Stimulated activated effector memory CD8-positive, alpha-beta T cell treated with anti-CD3 and anti-CD28 coated beads, Interleukin-12 subunit alpha, Interleukin-12 subunit beta, amount 100 ng/mL, for 72 hours (primary cell): Measurements from ENCODE around the gene OLAH.
A peak's percentile ranks its signal among the peaks of the same experiment; 100 is the strongest.

Source experiments
- ATAC-seq: fragments of 150-1000 bp; cut with Tn5 transposase; 2 replicates; pipeline ENCODE4 v1.10.0; 2021
- DNase-seq, 2 donors: peaks; one replicate each; pipeline ENCODE4 v3.0.0; 2021 to 2022; ENCODE audit warnings: low spot score in 2 of 2
- H3K27ac Mint-ChIP-seq: one replicate; pipeline ENCODE4 v1.8.0; 2022; ENCODE audit warnings: mild to moderate bottlenecking, mixed read lengths
- H3K36me3 Mint-ChIP-seq: one replicate; pipeline ENCODE4 v1.8.0; 2022; ENCODE audit warnings: mild to moderate bottlenecking, mixed read lengths
- H3K4me1 Mint-ChIP-seq: one replicate; pipeline ENCODE4 v1.8.0; 2022; ENCODE audit warnings: mixed read lengths
- H3K4me3 Mint-ChIP-seq: one replicate; pipeline ENCODE4 v1.8.0; 2022; ENCODE audit warnings: mild to moderate bottlenecking, mixed read lengths
- H3K9me3 Mint-ChIP-seq: one replicate; pipeline ENCODE4 v1.8.0; 2022; ENCODE audit warnings: mixed read lengths

The OLAH gene

DNA sequence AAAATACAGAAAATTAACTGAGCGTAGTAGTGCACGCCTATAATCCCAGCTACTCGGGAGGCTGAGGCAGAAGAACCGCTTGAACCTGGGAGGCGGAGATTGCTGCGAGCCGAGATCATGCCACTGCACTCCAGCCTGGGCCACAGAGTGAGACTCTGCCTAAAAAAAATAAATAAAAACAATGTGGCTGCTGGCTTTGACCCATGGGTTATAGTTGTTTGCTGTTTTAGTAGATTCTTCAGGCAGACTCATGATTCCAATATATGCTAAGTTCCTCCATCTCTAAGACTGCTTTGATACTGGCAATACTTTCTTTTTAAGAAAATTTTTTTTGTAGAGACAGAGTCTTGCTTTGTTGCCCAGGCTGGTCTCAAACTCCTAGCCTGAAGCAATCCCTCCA, 8.4 kb downstream of the OLAH start:
- DNase-seq (no peak), ATAC-seq (no peak)
- Mint-ChIP-seq H3K9me3 (no peaks in the 10 kb centered on the region), H3K27ac (no peak overlapping the region), H3K4me1 (no peaks in the 10 kb centered on the region), H3K36me3 (no peaks in the 10 kb centered on the region), H3K4me3 (no peak overlapping the region)

DNA sequence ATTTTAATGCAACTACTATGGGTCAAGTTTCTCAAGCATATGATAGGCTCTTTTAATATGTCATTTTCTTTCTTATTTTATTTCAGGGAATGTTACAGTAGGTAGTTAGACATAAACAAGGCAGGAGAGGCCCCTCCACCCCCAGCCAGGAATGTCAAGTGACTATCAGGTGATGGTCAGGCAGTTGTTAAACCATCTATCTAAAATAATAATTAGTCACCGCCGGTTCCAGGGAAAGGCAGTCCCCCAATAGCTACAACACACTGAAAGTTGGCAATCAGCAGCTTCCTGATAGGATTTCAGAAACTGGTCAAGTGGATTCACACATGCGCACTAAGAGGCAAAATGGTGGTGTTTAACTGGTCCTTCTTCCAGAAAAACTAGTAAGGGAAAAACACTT, 9.3 kb downstream of the OLAH start:
- DNase-seq (no peak), ATAC-seq (no peak)
- Mint-ChIP-seq H3K4me1 (no peaks in the 10 kb centered on the region), H3K27ac (no peak overlapping the region), H3K4me3 (no peak overlapping the region), H3K9me3 (no peaks in the 10 kb centered on the region), H3K36me3 (no peaks in the 10 kb centered on the region)

DNA sequence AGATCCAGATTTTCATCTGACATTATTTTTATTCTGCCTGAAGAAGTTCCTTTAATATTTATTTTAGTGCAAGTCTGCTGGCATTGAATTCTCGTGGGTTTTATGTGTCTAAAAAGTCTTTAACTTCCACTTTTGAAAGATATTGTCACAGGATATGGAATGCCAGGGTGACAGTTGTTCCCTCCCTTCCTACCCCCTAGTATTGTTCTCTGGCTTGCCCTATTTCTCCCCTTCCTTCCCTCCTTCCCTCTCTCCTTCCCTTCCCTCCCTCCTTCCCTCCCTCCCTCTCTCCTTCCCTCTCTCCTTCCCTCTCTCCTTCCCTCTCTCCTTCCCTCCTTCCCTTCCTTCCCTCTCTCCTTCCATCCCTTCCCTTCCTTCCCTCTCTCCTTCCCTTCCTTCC, 14.9 kb downstream of the OLAH start:
- DNase-seq (no peak), ATAC-seq (no peak)
- H3K4me3 Mint-ChIP-seq: no peak overlapping the region
- H3K36me3 Mint-ChIP-seq: no peaks in the 10 kb centered on the region
- H3K9me3 Mint-ChIP-seq: peaks cover 8% of the 10 kb centered on the region
- no peak overlapping the region for H3K27ac Mint-ChIP-seq
- H3K4me1 Mint-ChIP-seq: no peaks in the 10 kb centered on the region

DNA sequence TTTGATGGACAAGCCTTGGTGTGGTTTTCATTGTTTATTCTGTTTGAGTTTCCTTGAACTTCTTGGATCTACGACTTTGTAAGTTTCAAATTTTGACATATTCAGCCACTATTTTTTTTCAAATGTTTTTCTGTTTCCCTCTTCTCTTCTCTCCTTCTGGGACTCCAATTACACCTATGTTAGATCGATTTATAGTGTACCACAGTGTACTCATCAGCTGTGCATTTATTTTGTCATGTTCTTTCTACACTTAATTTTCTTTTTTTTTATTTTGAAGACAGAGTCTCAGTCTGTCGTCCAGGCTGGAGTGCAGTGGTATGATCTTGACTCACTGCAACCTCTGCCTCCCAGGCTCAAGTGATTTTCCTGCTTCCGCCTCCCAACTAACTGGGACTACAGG, 16.2 kb downstream of the OLAH start:
- ATAC-seq: no peak
- no peak for DNase-seq
- Mint-ChIP-seq H3K4me3 (no peak overlapping the region), H3K36me3 (no peaks in the 10 kb centered on the region), H3K27ac (no peak overlapping the region), H3K4me1 (no peaks in the 10 kb centered on the region), H3K9me3 (peaks cover 8% of the 10 kb centered on the region)

DNA sequence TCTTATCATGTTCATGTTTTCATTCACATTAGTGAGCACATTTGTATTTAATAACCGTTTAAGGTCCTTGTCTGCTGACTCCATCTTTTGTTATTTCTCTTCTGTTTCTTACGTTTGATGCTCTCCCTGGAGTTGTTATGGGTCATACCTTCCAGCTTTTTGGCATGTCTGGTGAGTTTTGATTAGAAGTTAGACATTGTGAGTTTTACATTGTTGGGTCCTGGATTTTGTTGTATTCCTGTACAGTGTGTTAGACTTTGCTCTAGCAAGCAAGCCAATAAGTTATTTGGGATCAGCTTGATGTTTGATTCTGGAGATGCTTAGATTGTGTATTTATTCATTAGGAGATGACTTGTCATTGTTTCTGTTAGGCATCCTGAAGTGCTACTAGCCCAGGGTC, 16.9 kb downstream of the OLAH start:
- Mint-ChIP-seq H3K27ac (no peak overlapping the region), H3K9me3 (peaks cover 8% of the 10 kb centered on the region), H3K4me3 (no peak overlapping the region), H3K4me1 (no peaks in the 10 kb centered on the region), H3K36me3 (no peaks in the 10 kb centered on the region)
- ATAC-seq (no peak), DNase-seq (no peak)

DNA sequence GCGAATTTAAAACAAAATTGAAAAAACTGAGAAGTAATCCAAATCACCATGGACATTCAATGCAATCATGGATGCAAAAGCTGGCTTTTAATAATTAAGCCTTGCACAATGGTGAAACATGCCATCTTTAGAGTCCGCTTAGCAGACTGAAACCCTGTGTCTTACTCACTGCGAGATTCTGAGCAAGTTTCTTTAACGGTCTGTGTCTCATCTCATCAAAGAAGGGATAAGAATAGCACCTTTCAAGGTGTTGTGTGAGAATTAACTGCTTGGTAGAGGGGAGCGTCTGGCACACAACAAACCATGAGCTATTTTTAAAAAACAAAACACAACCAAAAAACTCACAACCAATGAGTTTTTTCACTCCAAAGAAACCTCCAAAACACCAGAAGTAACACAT, 23.4 kb downstream of the OLAH start:
- no peaks in the 10 kb centered on the region for H3K36me3 Mint-ChIP-seq
- H3K4me3 Mint-ChIP-seq: no peak overlapping the region
- ATAC-seq: no peak

DNA sequence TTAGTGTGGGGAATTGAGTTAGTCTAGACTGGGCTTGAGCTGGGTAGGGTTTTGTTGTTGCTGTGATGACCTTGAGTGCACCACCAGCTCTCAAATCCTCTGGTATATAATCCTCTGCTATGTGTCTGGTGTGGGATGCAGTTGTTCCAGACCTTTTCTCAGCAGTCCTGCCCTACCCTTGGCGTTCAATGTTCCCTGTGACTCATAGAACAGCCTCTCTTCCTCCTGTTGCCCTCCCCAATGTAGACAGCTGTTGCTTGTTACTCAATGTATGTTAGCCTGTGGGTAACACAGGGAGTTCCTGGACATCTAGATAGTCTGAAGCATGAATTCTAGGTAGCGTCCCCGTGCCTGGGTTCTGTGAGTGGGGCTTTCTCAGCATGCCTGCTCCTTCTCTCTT, 25.1 kb downstream of the OLAH start:
- Mint-ChIP-seq H3K4me1 (no peaks in the 10 kb centered on the region), H3K36me3 (no peaks in the 10 kb centered on the region), H3K4me3 (no peak overlapping the region), H3K9me3 (no peaks in the 10 kb centered on the region), H3K27ac (no peak overlapping the region)
- ATAC-seq: no peak
- no peak for DNase-seq

More for the DNA sequence above, 23.4 kb downstream of the OLAH start:
- H3K9me3 Mint-ChIP-seq: no peaks in the 10 kb centered on the region
- no peak overlapping the region for H3K27ac Mint-ChIP-seq
- no peaks in the 10 kb centered on the region for H3K4me1 Mint-ChIP-seq
- no peak for DNase-seq

DNA sequence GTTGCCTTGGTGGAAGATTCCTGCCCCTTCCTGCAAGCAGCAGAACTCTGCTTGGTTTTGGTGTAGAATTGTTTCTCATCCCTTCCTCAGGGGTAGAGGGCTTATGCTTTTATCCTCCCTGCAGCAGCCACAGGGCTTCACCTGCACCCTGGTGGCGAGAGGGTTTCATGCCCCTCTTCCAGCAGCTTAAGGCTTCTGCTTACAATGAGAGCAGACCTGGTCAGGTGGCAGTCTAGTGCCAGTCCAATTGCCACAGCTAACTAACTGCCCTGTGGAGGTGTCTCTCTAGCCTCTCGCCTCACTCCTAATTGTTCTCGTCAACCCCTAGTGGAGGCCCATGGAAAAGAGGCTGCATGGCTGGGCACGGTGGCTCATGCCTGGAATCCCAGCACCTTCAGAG, 25.5 kb downstream of the OLAH start:
- H3K36me3 Mint-ChIP-seq: no peaks in the 10 kb centered on the region
- no peaks in the 10 kb centered on the region for H3K9me3 Mint-ChIP-seq
- ATAC-seq (no peak), DNase-seq (no peak)
- no peak overlapping the region for H3K27ac Mint-ChIP-seq
- no peak overlapping the region for H3K4me3 Mint-ChIP-seq
- no peaks in the 10 kb centered on the region for H3K4me1 Mint-ChIP-seq

DNA sequence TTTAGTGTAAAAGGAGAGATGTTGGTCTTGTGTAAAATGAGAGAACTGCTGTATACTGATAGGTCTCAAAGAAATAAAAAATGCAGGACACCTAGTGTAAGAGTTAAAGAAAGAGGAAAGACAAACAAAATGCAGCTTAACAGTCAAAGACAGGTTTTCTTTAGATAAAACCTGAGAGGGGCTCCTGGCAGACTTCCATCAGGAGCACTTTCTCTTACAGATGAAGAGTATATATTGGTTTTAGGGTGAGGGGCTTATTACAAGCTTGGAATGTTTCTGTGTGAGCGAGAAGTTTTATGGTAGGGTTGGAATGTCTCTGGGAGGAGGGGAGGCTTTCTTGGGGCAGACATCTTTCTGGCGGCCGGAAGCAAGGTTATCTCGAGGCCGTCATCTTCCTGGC, 28.6 kb downstream of the OLAH start:
- ATAC-seq (no peak), DNase-seq (no peak)
- Mint-ChIP-seq H3K9me3 (no peaks in the 10 kb centered on the region), H3K36me3 (no peaks in the 10 kb centered on the region), H3K4me1 (no peaks in the 10 kb centered on the region), H3K27ac (no peak overlapping the region), H3K4me3 (no peak overlapping the region)

DNA sequence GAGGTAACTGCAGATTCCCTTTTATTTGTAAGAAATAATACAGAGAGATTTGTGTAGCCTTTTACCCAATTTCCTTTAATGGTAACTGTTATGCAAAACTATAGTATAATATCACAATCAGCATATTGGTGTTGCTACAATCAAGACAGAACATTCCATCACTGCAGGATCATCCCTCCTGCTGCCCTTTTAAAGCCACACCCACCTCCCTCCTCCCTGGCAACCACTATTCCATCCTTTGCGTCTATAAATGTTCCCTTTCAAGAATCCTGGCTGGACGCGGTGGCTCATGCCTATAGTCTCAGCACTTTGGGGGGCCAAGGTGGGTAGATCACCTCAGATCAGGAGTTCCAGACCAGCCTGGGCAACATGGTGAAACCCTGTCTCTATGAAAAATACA, 31.7 kb downstream of the OLAH start:
- no peak for DNase-seq
- no peak overlapping the region for H3K4me3 Mint-ChIP-seq
- ATAC-seq: no peak
- no peak overlapping the region for H3K27ac Mint-ChIP-seq
- H3K4me1 Mint-ChIP-seq: no peaks in the 10 kb centered on the region
- no peaks in the 10 kb centered on the region for H3K9me3 Mint-ChIP-seq
- H3K36me3 Mint-ChIP-seq: no peaks in the 10 kb centered on the region

DNA sequence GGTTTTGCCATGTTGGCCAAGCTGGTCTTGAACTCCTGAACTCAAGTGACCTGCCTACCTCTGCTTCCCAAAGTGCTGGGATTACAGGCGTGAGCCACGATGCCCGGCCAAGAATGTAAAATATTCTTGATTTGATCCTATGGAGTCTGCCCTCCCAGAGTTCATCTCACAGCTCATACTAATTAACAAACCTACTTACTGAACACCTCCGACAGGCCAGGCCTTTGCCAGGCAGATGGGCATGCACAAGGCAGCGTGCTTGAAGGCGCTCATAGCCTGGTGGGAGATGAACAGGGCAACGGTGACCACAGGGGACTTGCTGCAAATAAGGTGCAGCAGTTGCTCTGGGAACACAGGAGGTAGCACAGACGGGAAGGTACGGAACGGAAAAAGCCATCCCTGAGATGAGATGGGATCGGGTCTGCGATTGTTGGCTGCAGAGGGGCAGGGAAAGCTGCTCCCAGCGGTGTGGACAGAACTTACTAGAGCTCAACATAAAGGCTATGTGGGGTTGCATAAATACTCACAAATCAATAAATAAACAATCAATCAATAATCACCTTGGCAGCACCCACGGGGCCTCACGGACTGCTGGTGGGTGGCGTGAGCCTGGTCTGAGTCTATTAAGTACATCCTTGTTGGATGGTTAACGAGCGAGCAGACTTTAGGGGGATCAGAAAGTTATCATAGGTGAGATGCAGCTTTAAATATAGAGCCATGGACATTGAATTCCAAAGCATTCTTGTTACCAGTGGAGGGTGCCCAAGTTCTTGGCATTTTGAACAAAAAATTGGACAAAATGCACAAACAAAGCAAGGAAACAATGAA, 40.1 kb downstream of the OLAH start:
- Mint-ChIP-seq H3K27ac (no peak overlapping the region), H3K4me3 (no peak overlapping the region), H3K4me1 (no peaks in the 10 kb centered on the region), H3K9me3 (no peaks in the 10 kb centered on the region), H3K36me3 (no peaks in the 10 kb centered on the region)
- DNase-seq: no peak
- no peak for ATAC-seq

DNA sequence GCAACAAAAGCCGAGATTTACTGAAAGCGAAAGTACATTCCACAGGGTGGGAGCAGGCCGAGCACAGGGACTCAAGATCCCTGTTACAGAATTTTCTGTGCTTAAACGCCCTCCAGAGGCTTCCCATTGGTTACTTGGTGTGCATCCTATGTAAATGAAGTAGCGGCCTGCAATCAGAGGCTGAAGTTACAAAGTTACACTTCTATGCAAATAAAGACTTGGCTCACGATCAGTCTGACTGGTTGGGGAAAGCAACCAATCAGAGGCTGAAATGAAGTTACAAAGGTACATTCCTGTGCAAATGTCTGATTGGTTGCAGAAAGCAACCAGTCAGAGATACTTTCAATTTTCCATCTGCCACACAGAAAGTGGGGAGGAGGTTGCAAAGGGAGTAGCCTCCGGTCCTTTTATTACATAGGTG, 40.8 kb downstream of the OLAH start:
- H3K4me1 Mint-ChIP-seq: no peaks in the 10 kb centered on the region
- H3K9me3 Mint-ChIP-seq: no peaks in the 10 kb centered on the region
- H3K36me3 Mint-ChIP-seq: no peaks in the 10 kb centered on the region
- ATAC-seq (no peak), DNase-seq (no peak)
- H3K27ac Mint-ChIP-seq: no peak overlapping the region
- no peak overlapping the region for H3K4me3 Mint-ChIP-seq

DNA sequence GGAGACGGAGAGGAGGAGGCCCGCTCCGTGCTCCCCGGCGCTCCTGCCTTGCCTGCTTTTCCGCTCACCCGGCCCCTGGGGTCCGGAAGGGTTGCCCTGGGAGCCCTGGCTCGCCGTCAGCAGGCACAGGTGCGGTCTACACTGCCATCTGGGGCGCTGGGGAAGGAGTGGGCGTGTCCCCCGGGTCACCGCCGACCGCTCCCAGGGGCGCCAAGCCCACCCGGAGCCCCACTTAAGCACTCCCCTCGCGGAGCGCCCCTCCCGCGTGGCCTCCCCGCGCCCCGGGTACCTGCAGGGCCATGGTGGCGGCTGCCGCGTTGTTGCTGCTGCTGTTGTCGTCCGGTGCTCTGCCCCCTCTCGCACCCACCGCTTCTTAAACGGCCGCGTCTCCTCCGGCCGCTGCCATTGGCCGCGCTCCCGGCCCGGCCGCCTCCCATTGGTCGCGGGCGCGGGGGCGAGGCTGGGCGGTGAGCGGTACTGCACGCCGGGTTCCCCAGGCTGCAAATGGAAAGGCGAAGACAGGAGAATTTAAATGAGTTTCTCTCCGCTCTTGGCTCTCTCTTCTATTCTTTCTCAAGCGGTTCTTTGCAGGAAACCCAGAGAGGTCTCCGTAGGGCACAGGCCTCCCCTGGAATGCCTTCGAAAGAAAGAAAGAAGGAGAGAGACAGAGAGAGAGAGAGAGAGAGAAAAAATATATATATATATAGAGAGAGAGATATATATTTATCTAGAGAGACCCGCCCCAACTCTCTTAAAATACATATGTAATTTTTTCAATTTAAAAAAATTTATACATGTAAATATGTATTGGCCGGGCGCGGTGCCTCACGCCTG, 44.9 kb downstream of the OLAH start, which contains the start of gene ACBD7:
Gene ACBD7 (minus strand): TSS at position 349 of the 834 bp plus-strand sequence. CDS start 48 bp downstream, at position 301.
- peak; percentile 99 for ATAC-seq
- no peak within 1 kb of the TSS for H3K27ac Mint-ChIP-seq
- peak; percentile 64 to 88 for DNase-seq
- peak within 1 kb of the TSS; percentile 70 for H3K4me3 Mint-ChIP-seq
- H3K36me3 Mint-ChIP-seq: no peaks in the 10 kb centered on the region
- H3K9me3 Mint-ChIP-seq: no peaks in the 10 kb centered on the region
- H3K4me1 Mint-ChIP-seq: no peaks in the 10 kb centered on the region

DNA sequence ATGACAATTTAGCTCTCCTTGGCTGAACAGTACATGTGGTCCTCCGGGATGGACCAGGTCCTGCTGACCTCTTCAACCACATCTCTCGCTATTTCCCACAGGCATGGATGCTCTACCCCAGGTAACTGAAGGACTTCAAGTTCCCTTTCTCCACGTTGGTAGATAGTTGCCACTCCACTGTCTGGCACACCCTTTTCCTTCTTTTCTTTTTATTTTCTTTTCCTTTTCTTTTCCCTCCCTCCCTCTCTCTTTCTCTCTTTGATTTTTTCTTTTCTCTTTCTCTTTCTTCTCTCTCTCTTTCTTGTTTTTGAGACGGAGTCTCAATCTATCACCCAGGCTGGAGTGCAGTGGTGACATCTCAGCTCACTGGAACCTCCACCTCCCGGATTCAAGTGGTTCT, 47.7 kb downstream of the OLAH start:
- ATAC-seq (no peak), DNase-seq (no peak)
- Mint-ChIP-seq H3K4me3 (no peak overlapping the region), H3K36me3 (peaks cover 6% of the 10 kb centered on the region), H3K4me1 (peaks cover 3% of the 10 kb centered on the region), H3K9me3 (no peaks in the 10 kb centered on the region), H3K27ac (no peak overlapping the region)

DNA sequence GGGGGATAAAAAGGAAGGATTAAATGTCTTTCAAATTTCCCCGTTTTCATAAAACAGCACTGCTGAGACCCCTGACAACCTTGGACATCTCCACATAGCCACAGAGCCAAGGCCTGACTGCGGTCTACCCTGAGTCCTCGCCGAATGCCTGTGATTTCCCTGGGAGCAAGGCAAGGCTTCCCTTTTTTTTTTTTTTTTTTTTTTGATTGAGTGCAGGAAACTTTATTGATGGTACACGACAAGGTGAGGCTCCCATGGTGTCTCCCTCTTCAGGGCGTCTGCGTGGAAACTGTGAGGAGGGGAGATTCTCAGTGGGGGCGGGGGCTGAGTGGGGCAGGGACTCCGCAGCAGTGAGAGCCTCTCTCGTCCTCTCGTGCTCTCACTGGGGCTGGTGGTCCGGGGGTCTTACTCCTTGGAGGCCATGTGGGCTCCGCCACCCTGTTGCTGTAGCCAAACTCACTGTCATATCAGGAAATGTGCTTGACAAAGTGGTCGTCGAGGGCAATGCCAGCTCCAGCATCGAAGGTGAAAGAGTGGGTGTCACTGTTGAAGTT, 49.2 kb downstream of the OLAH start:
- ATAC-seq (no peak), DNase-seq (no peak)
- H3K27ac Mint-ChIP-seq: no peak overlapping the region
- no peak overlapping the region for H3K4me3 Mint-ChIP-seq
- no peaks in the 10 kb centered on the region for H3K9me3 Mint-ChIP-seq
- peaks cover 21% of the 10 kb centered on the region for H3K36me3 Mint-ChIP-seq
- H3K4me1 Mint-ChIP-seq: peaks cover 8% of the 10 kb centered on the region

DNA sequence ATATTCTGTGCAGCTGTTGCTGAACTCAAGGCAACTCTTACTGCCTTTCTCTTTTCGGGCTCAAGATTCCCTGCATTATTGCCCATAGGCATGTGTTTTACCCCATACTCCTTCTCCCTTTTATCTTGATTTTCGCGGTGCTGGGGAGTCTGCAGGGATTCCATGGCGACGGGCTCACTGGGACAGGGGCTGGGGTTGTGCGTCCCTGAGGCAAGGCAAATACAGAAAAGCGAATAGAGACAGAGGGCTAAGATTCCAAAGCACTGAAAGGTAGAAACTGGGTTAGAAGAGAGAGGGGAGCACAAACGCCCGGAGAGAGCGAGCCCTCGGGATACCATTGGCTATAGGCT, 52.9 kb downstream of the OLAH start:
- Mint-ChIP-seq H3K4me1 (peaks cover 21% of the 10 kb centered on the region), H3K27ac (peak overlapping the region; percentile 99), H3K36me3 (peaks cover 48% of the 10 kb centered on the region), H3K4me3 (peak overlapping the region; percentile 97), H3K9me3 (no peaks in the 10 kb centered on the region)
- DNase-seq (no peak), ATAC-seq (peak; percentile 40)
